B cell (primary cell): ENCODE data around the gene ZBTB7A. TPM values are rescaled to one million over a fixed set of nuclear protein-coding genes. Genes with fewer than 3 reads are reported as not detected.

Experiments used
- ATAC-seq: fragments of 200-7000 bp; cut with Tn5 transposase; one replicate; pipeline ENCODE4 v1.10.0; 2021; ENCODE audit warnings: low read depth, mild to moderate bottlenecking, moderate number of reproducible peaks, moderate library complexity
- CTCF ChIA-PET: fragments of 350-600 bp; sonication (Branson Sonifier 250); formaldehyde crosslinking; loops from one replicate; lab custom pipeline; 2021; ENCODE audit warnings: antibody characterized with exemption, inconsistent platforms; lab: Charles Lee
- POLR2A ChIA-PET: fragments of 350-600 bp; sonication (Branson Sonifier 250); formaldehyde crosslinking; loops from one replicate; lab custom pipeline; 2021; ENCODE audit warnings: antibody characterized with exemption; lab: Charles Lee
- DNase-seq: peaks from one replicate; pipeline ENCODE4 v3.0.0; 2013
- H2AFZ ChIP-seq: 2 replicates; pipeline ENCODE4 v1.6.1; 2012; ENCODE audit warnings: mild to moderate bottlenecking, low read depth, low read length; ENCODE audit not compliant: insufficient read depth, poor library complexity, severe bottlenecking
- H3K27ac ChIP-seq, 2 donors: 1 replicate in 1 of 2; 2 replicates in 1 of 2; pipeline ENCODE4 v1.5.1; 2012 to 2013; ENCODE audit warnings: low read length in 2 of 2, mild to moderate bottlenecking in 2 of 2, moderate library complexity in 1 of 2
- H3K27me3 ChIP-seq, 4 experiments: fragments of 200-600 bp in 1 of 4; sonication (generic) in 1 of 4; replicated peaks in 1 of 4; 1 replicate in 2 of 4; 2 replicates in 2 of 4; pipeline versions ENCODE4 v1.6.1 to v1.7.0; 2013 to 2016; ENCODE audit warnings: low read length in 3 of 4, mild to moderate bottlenecking in 2 of 4, mixed read lengths in 1 of 4, moderate library complexity in 1 of 4; ENCODE audit not compliant: insufficient read depth in 4 of 4, control insufficient read depth in 3 of 4; ENCODE audit errors: control extremely low read depth in 1 of 4
- H3K36me3 ChIP-seq, 2 experiments: replicated peaks in 1 of 2; 1 replicate in 1 of 2; 2 replicates in 1 of 2; pipeline versions ENCODE4 v1.6.1 to v1.7.1; 2013; ENCODE audit warnings: low read length in 1 of 2; ENCODE audit not compliant: insufficient read depth in 2 of 2, control insufficient read depth in 1 of 2; ENCODE audit errors: control extremely low read depth in 1 of 2, extremely low read depth in 1 of 2
- H3K4me1 ChIP-seq, 2 donors: fragments of 200-600 bp in 1 of 2; sonication (generic) in 1 of 2; 1 replicate in 1 of 2; 2 replicates in 1 of 2; pipeline versions ENCODE4 v1.5.1 to v1.6.1; 2013 to 2017; ENCODE audit warnings: low read length in 2 of 2; ENCODE audit not compliant: control insufficient read depth in 2 of 2, insufficient read depth in 2 of 2
- H3K4me2 ChIP-seq: replicated peaks from 2 replicates; pipeline ENCODE3; 2012; ENCODE audit warnings: mild to moderate bottlenecking, low read depth, low read length; ENCODE audit not compliant: poor library complexity, severe bottlenecking
- H3K4me3 ChIP-seq, 5 experiments: fragments of 200-600 bp in 1 of 5; sonication (generic) in 1 of 5; 1 replicate in 3 of 5; 2 replicates in 2 of 5; pipeline versions ENCODE4 v1.5.1 to v1.7.0; 2011 to 2016; ENCODE audit warnings: low read length in 4 of 5, mild to moderate bottlenecking in 4 of 5, low read depth in 2 of 5, control low read depth in 1 of 5, moderate library complexity in 1 of 5; ENCODE audit not compliant: insufficient read depth in 1 of 5; ENCODE audit errors: control extremely low read depth in 1 of 5, extremely low read depth in 1 of 5
- H3K79me2 ChIP-seq: fragments of 200-600 bp; sonication (generic); one replicate; pipeline ENCODE4 v1.6.0; 2016; ENCODE audit warnings: low read length; ENCODE audit not compliant: control insufficient read depth, insufficient read depth
- H3K9ac ChIP-seq: fragments of 200-600 bp; sonication (generic); 2 replicates; pipeline ENCODE4 v1.6.1; 2017; ENCODE audit warnings: mild to moderate bottlenecking, low read length, moderate library complexity
- H3K9me3 ChIP-seq, 3 donors: one replicate each; pipeline versions ENCODE4 v1.6.1 to v1.7.1; 2013; ENCODE audit warnings: low read length in 2 of 3; ENCODE audit not compliant: control insufficient read depth in 2 of 3, insufficient read depth in 1 of 3; ENCODE audit errors: control extremely low read depth in 1 of 3
- H4K20me1 ChIP-seq: 2 replicates; pipeline ENCODE4 v1.6.0; 2012; ENCODE audit warnings: mild to moderate bottlenecking, low read length; ENCODE audit not compliant: insufficient read depth, control insufficient read depth, poor library complexity, severe bottlenecking
- H3K27ac Mint-ChIP-seq: one replicate; pipeline ENCODE4 v1.8.0; 2021; ENCODE audit warnings: mixed read lengths
- H3K27me3 Mint-ChIP-seq: one replicate; pipeline ENCODE4 v1.8.0; 2021; ENCODE audit warnings: mixed read lengths
- H3K4me1 Mint-ChIP-seq: one replicate; pipeline ENCODE4 v1.8.0; 2021; ENCODE audit warnings: mixed read lengths
- H3K4me3 Mint-ChIP-seq: one replicate; pipeline ENCODE4 v1.8.0; 2021; ENCODE audit warnings: mixed read lengths
- H3K9me3 Mint-ChIP-seq: one replicate; pipeline ENCODE4 v1.8.0; 2022; ENCODE audit warnings: mixed read lengths; ENCODE audit not compliant: insufficient read depth
- CTCF ChIP-seq: fragments of 200-600 bp; IDR thresholded peaks from one replicate; pipeline ENCODE4 v1.8.0; 2022; ENCODE audit warnings: antibody characterized with exemption, mild to moderate bottlenecking
- EZH2 ChIP-seq: IDR thresholded peaks from 2 replicates; pipeline ENCODE4 v1.6.1; 2012; ENCODE audit warnings: borderline replicate concordance, low read depth, mild to moderate bottlenecking, moderate library complexity, low read length; ENCODE audit not compliant: insufficient read depth, poor library complexity, severe bottlenecking
- WGBS: methylation state at CpG from one replicate; pipeline ENCODE4 v1.1.5; 2013; ENCODE audit warnings: missing lambda C conversion rate; ENCODE audit not compliant: insufficient coverage; 5-methylcytosine and 5-hydroxymethylcytosine counted together
- intact Hi-C: fragments of 100-400 bp; cut with micrococcal nuclease; formaldehyde crosslinking; loops from one replicate; pipeline ENCODE4 v1.10.0; 2022
- polyA plus RNA-seq: library from polyadenylated mRNA; depleted of rRNA; stranded (reverse); fragments of >200 nt; gene quantifications from 2 replicates; pipeline ENCODE4 v1.2.3, GENCODE V29; 2012
- total RNA-seq, 2 donors: library from RNA; stranded (reverse); fragments of 120-200 nt in 1 of 2; gene quantifications; 1 replicate in 1 of 2; 2 replicates in 1 of 2; pipeline versions ENCODE4 v1.2.3 to v1.2.4, GENCODE V29; 2013 to 2022

Gene ZBTB7A
- total and polyA plus RNA-seq, 2 donors (not counting 1 experiment from before 2014, with no cell fraction given) = 24.8 to 62.6 TPM

GRCh38 chr19:4108767-4109625 lies 42.3 kb upstream of the ZBTB7A start:
- DNase-seq = peak; percentile 93
- H3K9ac ChIP-seq = peak overlapping the region; percentile 59
- H3K36me3 ChIP-seq = peaks cover 2 to 31% of the 10 kb centered on the region in 2 experiments
- Mint-ChIP-seq H3K9me3 (no peaks in the 10 kb centered on the region), H3K27ac (peak overlapping the region; percentile 100), H3K4me1 (peaks cover 53% of the 10 kb centered on the region), H3K27me3 (no peaks in the 10 kb centered on the region), H3K4me3 (peak overlapping the region; percentile 88)
- H3K9me3 ChIP-seq = peaks cover 0 to 3% (median 0%) of the 10 kb centered on the region in 3 donors
- H3K4me3 ChIP-seq = peak overlapping the region in 4 of 5 experiments; percentile 34 to 49 (median 40)
- TF ChIP-seq CTCF (no peak), EZH2 (no peak)
- H3K4me2 ChIP-seq = peak overlapping the region; percentile 87
- ChIA-PET POLR2A (interaction anchor here (0.6 to 1.7 kb wide), 11 partner anchors 11 to 293 kb away, joined by 3 to 27 read pairs (median 3); partner anchors contain the start of genes CHAF1A, EEF2 and ZBTB7A), CTCF (interaction anchor here (0.6 to 1.5 kb wide), 6 partner anchors 11 to 121 kb away, joined by 3 to 20 read pairs (median 4); no protein-coding TSS in a partner anchor)
- H4K20me1 ChIP-seq = no peaks in the 10 kb centered on the region
- H3K27me3 ChIP-seq = no peaks in the 10 kb centered on the region
- peaks cover 63% of the 10 kb centered on the region for H3K79me2 ChIP-seq
- peak; percentile 87 for ATAC-seq
- intact Hi-C loops = loop anchor here (1.0 to 2.0 kb wide), 3 partner anchors 16 to 42 kb away; partner anchors contain the start of gene MAP2K2
- 5% methylated on average over 34 of the region's 35 CpGs for WGBS
- H3K4me1 ChIP-seq = peaks cover 36 to 55% of the 10 kb centered on the region in 2 donors
- peak overlapping the region; percentile 82 to 85 for H3K27ac ChIP-seq
- peak overlapping the region; percentile 77 for H2AFZ ChIP-seq

- H3K4me3 Mint-ChIP-seq = no peak overlapping the region
- Histone ChIP-seq H4K20me1 (peaks cover 8% of the 10 kb centered on the region), H3K4me1 (peaks cover 13 to 20% of the 10 kb centered on the region in 2 donors), H3K27ac (no peak overlapping the region), H3K27me3 (no peaks in the 10 kb centered on the region), H2AFZ (no peak overlapping the region), H3K4me3 (no peak overlapping the region), H3K9me3 (no peaks in the 10 kb centered on the region), H3K36me3 (peaks cover 2 to 64% of the 10 kb centered on the region in 2 experiments), H3K79me2 (peaks cover 61% of the 10 kb centered on the region), H3K9ac (no peak overlapping the region), H3K4me2 (no peak overlapping the region)
- H3K27me3 Mint-ChIP-seq = no peaks in the 10 kb centered on the region
- peaks cover 15% of the 10 kb centered on the region for H3K4me1 Mint-ChIP-seq
- ATAC-seq (no peak), DNase-seq (no peak)
- POLR2A ChIA-PET = interaction anchor here (0.5 kb wide), 1 partner anchor 57 kb away, joined by 3 read pairs; no protein-coding TSS in a partner anchor
- 87% methylated on average over 9 of the region's 9 CpGs for WGBS
- intact Hi-C loops = no loop called here
- TF ChIP-seq CTCF (no peak), EZH2 (no peak)
- CTCF ChIA-PET = no interaction called here
- no peaks in the 10 kb centered on the region for H3K9me3 Mint-ChIP-seq
- no peak overlapping the region for H3K27ac Mint-ChIP-seq
Observed at GRCh38 chr19:4103080-4103433, 36.4 kb upstream of the ZBTB7A start.
